HG03457 (cell line): Measurements from ENCODE around the gene PMEL.
"Not testable (repeated sequence)": the region's sequence is repeated elsewhere in the genome, so short reads cannot be mapped to it uniquely, and the experiment has no call there.

ENCODE experiments used
- ATAC-seq: cut with Tn5 transposase; IDR thresholded peaks from one replicate; pipeline ENCODE4 v1.9.1; 2021; ENCODE audit warnings: moderate number of reproducible peaks; ENCODE audit not compliant: unreplicated experiment

The PMEL gene

DNA sequence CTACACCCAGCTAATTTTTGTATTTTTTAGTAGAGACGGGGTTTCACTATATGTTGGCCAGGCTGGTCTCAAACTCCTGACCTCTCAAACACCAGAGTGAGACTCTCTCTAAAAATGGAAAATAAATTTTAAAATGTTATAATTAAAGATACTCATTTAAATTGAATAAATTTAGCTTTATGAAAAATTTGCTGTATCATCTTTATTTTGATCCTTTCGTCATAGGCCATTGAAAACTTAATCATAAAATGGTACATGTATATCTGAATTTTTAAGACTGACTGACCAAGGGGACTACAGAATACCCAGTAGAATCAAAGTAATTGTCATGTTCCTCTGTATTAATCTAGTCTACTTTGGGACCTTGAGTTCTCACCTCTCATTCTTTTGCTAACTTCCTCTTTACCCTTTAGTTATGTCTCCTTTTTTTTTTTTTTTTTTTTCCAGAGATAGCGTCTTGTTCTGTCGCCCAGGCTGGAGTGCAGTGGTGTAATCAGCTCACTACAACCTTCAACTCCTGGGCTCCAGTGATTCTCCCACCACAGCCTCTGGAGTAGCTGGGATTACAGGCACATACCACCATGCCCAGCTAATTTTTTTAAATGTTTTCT is 17.5 kb upstream of the PMEL start:
- ATAC-seq, result no peak

- ATAC-seq, result no peak
Observed at GRCh38 chr12:55982319-55982936, 16.6 kb upstream of the PMEL start.

DNA sequence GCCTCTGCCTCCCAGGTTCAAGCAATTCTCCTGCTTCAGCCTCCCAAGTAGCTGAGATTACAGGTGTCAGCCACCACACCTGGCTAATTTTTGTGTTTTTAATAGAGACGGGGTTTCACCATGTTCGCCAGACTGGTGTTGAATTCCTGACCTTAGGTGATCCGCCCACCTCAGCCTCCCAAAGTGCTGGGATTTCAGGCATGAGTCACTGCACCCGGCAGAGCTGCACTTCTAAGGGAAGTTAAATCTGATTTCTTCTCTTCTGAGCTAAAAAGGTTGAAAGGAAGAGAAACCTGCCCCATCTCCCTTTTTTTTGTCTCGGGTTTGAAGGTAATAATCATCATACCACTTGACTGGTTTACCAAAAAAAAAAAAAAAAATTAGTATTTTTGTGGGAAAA is 16.0 kb upstream of the PMEL start:
- ATAC-seq, result not testable (repeated sequence)

GRCh38 chr12:55979069-55979468 is 13.2 kb upstream of the PMEL start:
- ATAC-seq, result no peak

DNA sequence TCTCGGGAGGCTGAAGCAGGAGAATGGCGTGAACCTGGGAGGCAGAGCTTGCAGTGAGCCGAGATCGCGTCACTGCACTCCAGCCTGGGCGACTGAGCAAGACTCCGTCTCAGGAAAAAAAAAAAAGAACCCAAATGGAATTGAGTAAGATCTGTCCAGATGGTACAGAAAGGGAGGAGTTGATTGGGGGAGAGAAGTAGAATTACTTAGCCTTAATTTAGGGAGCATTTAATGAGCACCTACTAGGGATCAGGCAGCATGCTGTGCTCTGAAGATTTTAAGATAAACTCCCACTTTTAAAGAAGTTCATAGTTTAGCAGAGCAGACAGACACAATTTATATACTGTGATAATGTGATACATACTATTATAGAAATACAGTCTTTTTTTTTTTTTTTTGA is 12.6 kb upstream of the PMEL start:
- no peak for ATAC-seq

DNA sequence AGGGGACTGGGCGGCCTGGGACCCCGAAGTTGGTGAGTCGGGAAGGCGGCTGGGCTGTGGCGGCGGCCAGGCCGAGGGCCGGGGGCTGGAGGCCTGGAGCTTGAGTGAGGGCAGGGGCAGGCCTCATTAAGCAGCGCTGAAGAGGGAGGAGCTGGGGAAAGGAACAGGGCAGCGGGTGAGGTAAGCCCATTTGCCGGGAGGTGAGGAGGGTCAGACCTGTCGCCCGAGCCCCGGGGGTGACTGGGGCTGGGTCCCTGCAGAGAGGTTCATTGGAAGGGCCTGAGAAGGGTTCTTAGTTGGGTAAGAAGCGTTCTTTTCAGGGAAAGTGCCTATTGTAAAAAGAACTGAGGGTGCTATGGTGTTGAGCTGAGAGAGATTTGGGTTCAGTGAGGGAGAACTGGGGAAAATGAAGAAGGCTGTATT is 8.5 kb upstream of the PMEL start:
- peak; percentile 3 for ATAC-seq

DNA sequence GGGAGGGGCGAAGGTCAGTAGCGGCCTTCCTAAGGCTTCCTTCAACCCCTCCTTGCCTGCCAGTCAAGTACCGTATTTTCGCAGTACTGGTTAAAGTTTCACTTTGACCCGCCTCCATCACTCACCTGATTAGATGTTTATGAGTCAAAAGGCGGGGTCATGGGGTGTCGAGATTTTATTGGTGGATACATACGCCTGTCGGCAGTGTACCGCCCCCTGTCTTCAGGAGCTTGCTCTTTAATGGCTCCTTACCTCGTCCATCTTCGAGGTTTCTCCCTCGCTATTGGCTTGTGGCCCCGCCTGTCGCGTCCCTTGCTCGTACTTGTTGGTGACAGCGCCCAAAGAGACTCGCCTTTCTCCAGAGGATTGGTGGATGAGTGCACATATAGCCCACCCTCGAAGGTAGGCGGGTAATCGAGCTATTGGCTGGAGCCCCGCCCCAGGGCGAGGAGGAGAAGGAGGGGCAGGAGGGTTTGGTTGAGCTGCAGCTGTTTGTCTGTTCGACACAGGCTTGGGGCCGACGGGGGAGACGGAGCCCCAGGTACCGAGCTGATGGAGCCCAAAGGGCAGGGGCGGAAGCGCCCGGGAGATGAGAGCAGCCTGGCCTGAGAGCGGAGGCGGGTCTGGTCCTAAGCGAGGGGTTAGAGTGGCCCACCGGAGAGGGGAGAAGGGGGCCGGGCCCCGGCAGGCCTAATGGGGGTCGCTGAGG is 7.9 kb upstream of the PMEL start, which contains the start of gene RAB5B:
TSS of gene RAB5B (plus strand) at position 480 of the 709 bp plus-strand sequence. CDS start 12,883 bp downstream, outside the sequence.
- peak; percentile 90 for ATAC-seq

- no peak for ATAC-seq
Observed at GRCh38 chr12:55972911-55973598, 7.2 kb upstream of the PMEL start.

DNA sequence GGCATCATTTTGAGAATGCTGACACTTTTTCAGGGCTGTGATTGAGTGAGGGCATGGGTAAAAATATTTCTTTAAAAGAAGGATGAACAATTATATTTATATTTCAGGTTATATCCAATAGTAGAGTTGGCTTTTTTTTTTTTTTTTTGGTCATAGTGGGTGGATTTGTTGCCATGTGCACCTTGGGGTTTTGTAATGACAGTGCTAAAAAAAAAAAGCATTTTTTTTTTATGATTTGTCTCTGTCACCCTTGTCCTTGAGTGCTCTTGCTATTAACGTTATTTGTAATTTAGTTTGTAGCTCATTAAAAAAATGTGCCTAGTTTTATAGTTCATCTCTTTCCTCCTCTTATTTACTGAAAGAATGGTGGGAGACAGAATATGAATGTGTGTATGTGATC is 6.6 kb upstream of the PMEL start:
- ATAC-seq, result no peak

DNA sequence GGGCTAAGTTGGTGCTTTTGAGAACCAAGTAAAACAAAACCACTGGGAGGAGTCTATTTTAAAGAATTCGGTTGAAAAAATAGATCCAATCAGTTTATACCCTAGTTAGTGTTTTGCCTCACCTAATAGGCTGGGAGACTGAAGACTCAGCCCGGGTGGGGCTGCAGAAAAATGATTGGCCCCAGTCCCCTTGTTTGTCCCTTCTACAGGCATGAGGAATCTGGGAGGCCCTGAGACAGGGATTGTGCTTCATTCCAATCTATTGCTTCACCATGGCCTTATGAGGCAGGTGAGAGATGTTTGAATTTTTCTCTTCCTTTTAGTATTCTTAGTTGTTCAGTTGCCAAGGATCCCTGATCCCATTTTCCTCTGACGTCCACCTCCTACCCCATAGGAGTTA is 6.2 kb upstream of the PMEL start:
- no peak for ATAC-seq

DNA sequence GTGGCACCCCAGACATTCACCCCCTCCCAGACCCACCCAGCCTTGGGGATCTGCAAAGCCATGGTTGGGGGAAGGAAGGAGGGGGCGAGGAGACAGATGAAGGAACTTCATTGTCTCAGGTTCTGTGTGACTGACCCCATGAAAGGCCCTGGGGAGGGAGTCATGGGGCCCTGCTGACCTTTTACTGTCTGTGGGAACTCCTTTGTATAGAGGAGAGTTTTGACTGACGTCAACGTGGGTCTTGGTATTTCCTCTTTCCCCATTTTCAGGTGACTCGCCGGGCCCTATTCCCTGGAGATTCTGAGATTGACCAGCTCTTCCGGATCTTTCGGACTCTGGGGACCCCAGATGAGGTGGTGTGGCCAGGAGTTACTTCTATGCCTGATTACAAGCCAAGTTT is 4.9 kb upstream of the PMEL start:
- no peak for ATAC-seq

DNA sequence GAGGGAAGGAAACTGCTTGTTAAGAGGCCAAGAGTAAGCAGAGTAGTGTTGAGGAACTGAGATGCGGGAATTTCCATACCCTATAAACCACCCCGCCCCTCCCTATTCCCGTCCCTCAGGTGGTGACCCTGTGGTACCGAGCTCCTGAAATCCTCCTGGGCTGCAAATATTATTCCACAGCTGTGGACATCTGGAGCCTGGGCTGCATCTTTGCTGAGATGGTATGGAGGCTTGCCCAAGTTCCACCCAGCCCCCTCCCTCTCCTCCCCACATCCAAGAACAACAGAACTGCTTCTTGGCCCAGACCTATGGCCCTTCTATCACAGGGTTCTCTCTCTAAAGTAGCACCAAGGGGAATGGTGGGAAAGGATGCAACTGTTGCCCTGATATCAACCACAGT is 3.5 kb upstream of the PMEL start:
- no peak for ATAC-seq

- ATAC-seq, result peak; percentile 78
Observed at GRCh38 chr12:55966408-55967281, 803 bp upstream of the PMEL start, which contains the start of gene CDK2. TSS of gene CDK2 (plus strand) at chr12:55966830. CDS start at chr12:55967009, 179 bp downstream.

- ATAC-seq, result no peak
Observed at GRCh38 chr12:55965240-55965639, 602 bp downstream of the PMEL start.

DNA sequence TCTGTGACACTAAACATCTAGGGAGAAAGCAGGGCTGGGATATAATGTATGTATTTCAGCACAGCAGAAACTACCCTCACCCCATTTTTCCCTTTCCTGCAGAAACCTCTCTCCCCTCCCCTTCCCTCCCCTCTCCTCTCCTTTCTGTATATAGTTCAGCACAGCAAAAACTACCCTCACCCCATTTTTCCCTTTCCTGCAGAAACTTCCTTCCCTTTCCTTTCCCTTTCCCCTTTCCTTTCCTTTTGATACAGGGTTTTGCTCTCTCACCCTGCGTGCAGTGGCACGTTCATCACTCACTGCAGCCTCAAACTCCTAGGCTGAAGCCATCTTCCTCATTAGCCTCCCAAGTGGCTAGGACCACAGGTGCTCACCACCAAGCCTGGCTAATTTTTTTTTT is 2.1 kb downstream of the PMEL start:
- ATAC-seq, result no peak

GRCh38 chr12:55957106-55957859 is 8.6 kb downstream of the PMEL start:
- no peak for ATAC-seq

- no peak for ATAC-seq
Observed at GRCh38 chr12:55955800-55956508, 9.9 kb downstream of the PMEL start.

DNA sequence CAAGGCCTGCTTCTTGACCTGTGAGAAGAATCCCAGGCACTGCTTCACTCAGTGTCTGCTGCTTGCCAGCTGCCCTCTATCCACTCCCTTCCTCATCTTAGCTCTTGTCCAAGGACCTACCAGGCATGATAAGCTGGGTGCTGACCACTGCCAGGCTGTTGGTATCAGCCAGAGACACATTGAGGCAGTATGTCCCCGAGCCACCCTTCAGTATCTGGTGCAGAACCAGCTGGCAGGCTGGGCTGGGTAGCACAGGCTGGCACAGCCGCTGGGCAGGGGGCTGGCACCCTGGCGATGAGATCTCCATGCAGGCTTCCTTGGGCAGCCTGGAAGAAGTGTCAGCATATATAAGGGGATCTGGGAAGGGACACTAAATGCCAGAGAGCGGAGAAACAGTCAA is 10.5 kb downstream of the PMEL start:
- no peak for ATAC-seq

- no peak for ATAC-seq
Observed at GRCh38 chr12:55946553-55946952, 19.3 kb downstream of the PMEL start.
